ENCODE data around the gene FMNL2. TPM values are rescaled to one million over a fixed set of nuclear protein-coding genes. Genes with fewer than 3 reads are reported as not detected.
"Not testable (repeated sequence)": the region's sequence is repeated elsewhere in the genome, so short reads cannot be mapped to it uniquely, and the experiment has no call there.

Gene FMNL2
- total RNA-seq, 4 donors from 2014 or later, result 23.5 to 28.0 (median 23.8) TPM

- no peak for TF ChIP-seq POLR2A (IDR thresholded peaks at IDR 0.05; ENCODE audit: low read depth)
- TF ChIP-seq EP300 (IDR thresholded peaks at IDR 0.05), result no peak
- TF ChIP-seq POLR2AphosphoS5 (IDR thresholded peaks at IDR 0.05), result no peak
- TF ChIP-seq CTCF (IDR thresholded peaks at IDR 0.05), result no peak
- H3K36me3 ChIP-seq, result no peaks in the 10 kb centered on the region
- intact Hi-C loops (cut with DNase I), result no loop called here
- H3K9me3 ChIP-seq, result peaks cover 0 to 8% (median 0%) of the 10 kb centered on the region in 4 donors
- WGBS, result 87% methylated on average over 3 of the region's 3 CpGs
- no peaks in the 10 kb centered on the region for H3K4me1 ChIP-seq
- H3K4me3 ChIP-seq, result no peak overlapping the region
- DNase-seq (ENCODE audit: extremely low spot score), result no peak
- H3K27me3 ChIP-seq, result no peaks in the 10 kb centered on the region
- H3K27ac ChIP-seq (replicated peaks in 1 of 4), result no peak overlapping the region
Measured at GRCh38 chr2:152319822-152320570, 15.0 kb upstream of the FMNL2 start.

- no peaks in the 10 kb centered on the region for H3K4me1 ChIP-seq
- H3K27ac ChIP-seq (replicated peaks in 1 of 4), result no peak overlapping the region
- DNase-seq (ENCODE audit: extremely low spot score), result no peak
- no peaks in the 10 kb centered on the region for H3K9me3 ChIP-seq
- no peak overlapping the region for H3K4me3 ChIP-seq
- H3K27me3 ChIP-seq, result no peaks in the 10 kb centered on the region
- WGBS, result 92% methylated on average over 5 of the region's 5 CpGs
- H3K36me3 ChIP-seq, result no peaks in the 10 kb centered on the region
- TF ChIP-seq CTCF (IDR thresholded peaks at IDR 0.05) (no peak), EP300 (IDR thresholded peaks at IDR 0.05) (no peak), POLR2A (IDR thresholded peaks at IDR 0.05; ENCODE audit: low read depth) (no peak), POLR2AphosphoS5 (IDR thresholded peaks at IDR 0.05) (no peak)
- intact Hi-C loops (cut with DNase I), result no loop called here
Measured at GRCh38 chr2:152320814-152321213, 14.2 kb upstream of the FMNL2 start.

- Histone ChIP-seq H3K4me3 (no peak overlapping the region), H3K27ac (replicated peaks in 1 of 4) (no peak overlapping the region), H3K9me3 (no peaks in the 10 kb centered on the region), H3K4me1 (no peaks in the 10 kb centered on the region), H3K36me3 (no peaks in the 10 kb centered on the region), H3K27me3 (no peaks in the 10 kb centered on the region)
- intact Hi-C loops (cut with DNase I), result no loop called here
- DNase-seq (ENCODE audit: extremely low spot score), result no peak
- TF ChIP-seq POLR2AphosphoS5 (IDR thresholded peaks at IDR 0.05), result no peak
- no peak for TF ChIP-seq EP300 (IDR thresholded peaks at IDR 0.05)
- TF ChIP-seq CTCF (IDR thresholded peaks at IDR 0.05), result no peak
- no peak for TF ChIP-seq POLR2A (IDR thresholded peaks at IDR 0.05; ENCODE audit: low read depth)
- WGBS, result 87% methylated on average over 4 of the region's 4 CpGs
Measured at GRCh38 chr2:152322222-152322621, 12.8 kb upstream of the FMNL2 start.

GRCh38 chr2:152325126-152325525 is 9.8 kb upstream of the FMNL2 start:
- H3K36me3 ChIP-seq; H3K4me1 ChIP-seq; intact Hi-C loops (cut with DNase I): not testable (repeated sequence)

GRCh38 chr2:152326710-152327109 is 8.3 kb upstream of the FMNL2 start:
- Histone ChIP-seq H3K36me3 (no peaks in the 10 kb centered on the region), H3K4me1 (no peaks in the 10 kb centered on the region), H3K27me3 (no peaks in the 10 kb centered on the region), H3K9me3 (no peaks in the 10 kb centered on the region), H3K27ac (replicated peaks in 1 of 4) (no peak overlapping the region), H3K4me3 (no peak overlapping the region)
- TF ChIP-seq EP300 (IDR thresholded peaks at IDR 0.05) (no peak), POLR2AphosphoS5 (IDR thresholded peaks at IDR 0.05) (no peak), POLR2A (IDR thresholded peaks at IDR 0.05; ENCODE audit: low read depth) (no peak)
- WGBS, result 98% methylated on average over 3 of the region's 3 CpGs
- DNase-seq (ENCODE audit: extremely low spot score), result no peak
- intact Hi-C loops (cut with DNase I), result no loop called here

More at GRCh38 chr2:152325126-152325525, 9.8 kb upstream of the FMNL2 start:
- not testable (repeated sequence) for H3K27me3 ChIP-seq; H3K9me3 ChIP-seq; H3K27ac ChIP-seq (replicated peaks in 1 of 4); H3K4me3 ChIP-seq; DNase-seq (ENCODE audit: extremely low spot score)
- WGBS, result 91% methylated on average over 5 of the region's 5 CpGs

GRCh38 chr2:152328013-152328412 is 7.0 kb upstream of the FMNL2 start:
- TF ChIP-seq CTCF (IDR thresholded peaks at IDR 0.05) (no peak), EP300 (IDR thresholded peaks at IDR 0.05) (no peak), POLR2A (IDR thresholded peaks at IDR 0.05; ENCODE audit: low read depth) (no peak), POLR2AphosphoS5 (IDR thresholded peaks at IDR 0.05) (no peak)
- H3K27ac ChIP-seq (replicated peaks in 1 of 4), result no peak overlapping the region
- WGBS, result 93% methylated on average over 2 of the region's 2 CpGs
- H3K36me3 ChIP-seq, result no peaks in the 10 kb centered on the region
- H3K9me3 ChIP-seq, result no peaks in the 10 kb centered on the region
- no peak overlapping the region for H3K4me3 ChIP-seq
- intact Hi-C loops (cut with DNase I), result no loop called here
- no peaks in the 10 kb centered on the region for H3K27me3 ChIP-seq
- DNase-seq (ENCODE audit: extremely low spot score), result no peak
- no peaks in the 10 kb centered on the region for H3K4me1 ChIP-seq

All from esophagus muscularis mucosa (tissue), 4 donors.